ENCODE data around the gene IER3.

GRCh38 chr6:30741789-30742315 lies 2.5 kb downstream of the IER3 start:
- TF ChIP-seq, protein P1, sequence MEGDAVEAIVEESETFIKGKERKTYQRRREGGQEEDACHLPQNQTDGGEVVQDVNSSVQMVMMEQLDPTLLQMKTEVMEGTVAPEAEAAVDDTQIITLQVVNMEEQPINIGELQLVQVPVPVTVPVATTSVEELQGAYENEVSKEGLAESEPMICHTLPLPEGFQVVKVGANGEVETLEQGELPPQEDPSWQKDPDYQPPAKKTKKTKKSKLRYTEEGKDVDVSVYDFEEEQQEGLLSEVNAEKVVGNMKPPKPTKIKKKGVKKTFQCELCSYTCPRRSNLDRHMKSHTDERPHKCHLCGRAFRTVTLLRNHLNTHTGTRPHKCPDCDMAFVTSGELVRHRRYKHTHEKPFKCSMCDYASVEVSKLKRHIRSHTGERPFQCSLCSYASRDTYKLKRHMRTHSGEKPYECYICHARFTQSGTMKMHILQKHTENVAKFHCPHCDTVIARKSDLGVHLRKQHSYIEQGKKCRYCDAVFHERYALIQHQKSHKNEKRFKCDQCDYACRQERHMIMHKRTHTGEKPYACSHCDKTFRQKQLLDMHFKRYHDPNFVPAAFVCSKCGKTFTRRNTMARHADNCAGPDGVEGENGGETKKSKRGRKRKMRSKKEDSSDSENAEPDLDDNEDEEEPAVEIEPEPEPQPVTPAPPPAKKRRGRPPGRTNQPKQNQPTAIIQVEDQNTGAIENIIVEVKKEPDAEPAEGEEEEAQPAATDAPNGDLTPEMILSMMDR (IDR thresholded peaks at IDR 0.05), result no peak
- TF ChIP-seq POLR2A (IDR thresholded peaks at IDR 0.05), result peak in 1 of 2 donors; percentile 32
